PFSK-1 (cell line): ENCODE measurements around the gene SUPT3H.

ENCODE experiments used
- POLR2AphosphoS5 ChIP-seq: IDR thresholded peaks from 2 replicates; pipeline ENCODE4 v1.6.1; 2012; ENCODE audit warnings: low read depth, mild to moderate bottlenecking, control low read depth, low read length, moderate library complexity
- REST ChIP-seq, 2 experiments: IDR thresholded peaks; 2 replicates each; pipeline versions ENCODE4 v1.6.1 to v1.8.0; 2011 to 2012; ENCODE audit warnings: low read depth in 2 of 2, low read length in 2 of 2, control low read depth in 1 of 2, inconsistent platforms in 1 of 2, mild to moderate bottlenecking in 1 of 2, moderate library complexity in 1 of 2; ENCODE audit not compliant: insufficient read depth in 1 of 2
- SIN3A ChIP-seq: IDR thresholded peaks from 2 replicates; pipeline ENCODE4 v1.6.1; 2012; ENCODE audit warnings: mild to moderate bottlenecking, low read length, moderate library complexity, borderline replicate concordance; ENCODE audit not compliant: insufficient read depth
- TAF1 ChIP-seq: IDR thresholded peaks from 2 replicates; pipeline ENCODE4 v1.6.1; 2012; ENCODE audit warnings: low read length, control low read depth, borderline replicate concordance; ENCODE audit not compliant: insufficient read depth

DNA sequence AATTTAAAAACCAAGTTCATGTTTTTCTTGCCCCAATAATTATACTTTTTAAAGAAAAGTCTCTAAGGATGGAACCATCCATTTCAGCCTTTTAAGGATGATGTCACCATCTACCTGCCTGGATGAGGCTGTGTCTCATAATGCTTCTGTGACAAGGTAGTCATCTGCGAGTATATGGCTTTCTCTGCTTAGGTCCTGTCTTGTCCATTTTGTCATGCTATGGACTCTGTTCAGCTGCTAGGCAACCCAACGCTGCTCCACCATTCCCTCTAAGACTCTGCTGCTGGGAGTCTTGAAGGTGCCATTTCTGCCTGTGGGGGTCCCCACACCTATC lies 509.4 kb downstream of the SUPT3H start:
- no peak for TF ChIP-seq SIN3A
- TF ChIP-seq TAF1, result no peak
- TF ChIP-seq REST (IDR thresholded peaks at IDR 0.05; ENCODE audit: insufficient read depth in 1 of 2, low read depth in 2 of 2, low read length in 2 of 2), result no peak
- no peak for TF ChIP-seq POLR2AphosphoS5
